ENCODE results near the gene ABLIM1. TPM values are rescaled to one million over a fixed set of nuclear protein-coding genes. Genes with fewer than 3 reads are reported as not detected.
A peak's percentile ranks its signal among the peaks of the same experiment; 100 is the strongest.

The ABLIM1 gene
- total RNA-seq, 4 donors from 2014 or later: 185 to 345 (median 304) TPM

- no peak overlapping the region for H3K4me3 ChIP-seq
- DNase-seq: no peak
- no peaks in the 10 kb centered on the region for H3K9me3 ChIP-seq
- WGBS, 2 donors: 83 to 89% methylated on average over 9 of the region's 9 CpGs
- peaks cover 12 to 47% (median 13%) of the 10 kb centered on the region in 3 donors for H3K4me1 ChIP-seq
- intact Hi-C loops (cut with DNase I): no loop called here
- peaks cover 5 to 85% (median 6%) of the 10 kb centered on the region in 3 donors for H3K36me3 ChIP-seq
- H3K27ac ChIP-seq: peak overlapping the region in 2 of 4 donors; percentile 7 to 59
- TF ChIP-seq CTCF (IDR thresholded peaks at IDR 0.05) (no peak), POLR2A (IDR thresholded peaks at IDR 0.05) (no peak)
- H3K27me3 ChIP-seq: no peaks in the 10 kb centered on the region
Observed at GRCh38 chr10:114487815-114488536, 170.1 kb downstream of the ABLIM1 start.

GRCh38 chr10:114486938-114487814 lies 170.9 kb downstream of the ABLIM1 start:
- TF ChIP-seq POLR2A (IDR thresholded peaks at IDR 0.05) (no peak), CTCF (IDR thresholded peaks at IDR 0.05) (no peak)
- Histone ChIP-seq H3K4me3 (no peak overlapping the region), H3K36me3 (peaks cover 5 to 93% (median 6%) of the 10 kb centered on the region in 3 donors), H3K4me1 (peaks cover 7 to 39% (median 7%) of the 10 kb centered on the region in 3 donors), H3K27ac (peak overlapping the region in 2 of 4 donors; percentile 59 to 67), H3K9me3 (no peaks in the 10 kb centered on the region), H3K27me3 (no peaks in the 10 kb centered on the region)
- 79 to 87% methylated on average over 10 of the region's 10 CpGs for WGBS, 2 donors
- DNase-seq: no peak
- intact Hi-C loops (cut with DNase I): no loop called here

- Histone ChIP-seq H3K27ac (peak overlapping the region in 3 of 4 donors; percentile 35 to 67 (median 59)), H3K9me3 (no peaks in the 10 kb centered on the region), H3K27me3 (no peaks in the 10 kb centered on the region), H3K4me3 (no peak overlapping the region), H3K36me3 (peaks cover 5 to 99% (median 6%) of the 10 kb centered on the region in 3 donors), H3K4me1 (peaks cover 0 to 25% (median 0%) of the 10 kb centered on the region in 3 donors)
- TF ChIP-seq CTCF (IDR thresholded peaks at IDR 0.05) (no peak), POLR2A (IDR thresholded peaks at IDR 0.05) (no peak)
- no peak for DNase-seq
- WGBS, 2 donors: 61 to 75% methylated on average over 4 to 5 of the region's 5 CpGs
- intact Hi-C loops (cut with DNase I): no loop called here
Observed at GRCh38 chr10:114485696-114486400, 172.2 kb downstream of the ABLIM1 start.

- Histone ChIP-seq H3K4me3 (no peak overlapping the region), H3K27me3 (no peaks in the 10 kb centered on the region), H3K36me3 (peaks cover 2 to 98% (median 6%) of the 10 kb centered on the region in 3 donors), H3K4me1 (peaks cover 0 to 16% (median 0%) of the 10 kb centered on the region in 3 donors), H3K27ac (peak overlapping the region in 3 of 4 donors; percentile 59 to 67 (median 60)), H3K9me3 (no peaks in the 10 kb centered on the region)
- WGBS, 2 donors: 90% methylated on average over 6 of the region's 6 CpGs
- no peak for DNase-seq
- TF ChIP-seq POLR2A (IDR thresholded peaks at IDR 0.05) (no peak), CTCF (IDR thresholded peaks at IDR 0.05) (no peak)
- intact Hi-C loops (cut with DNase I): no loop called here
Observed at GRCh38 chr10:114483575-114483974, 174.5 kb downstream of the ABLIM1 start.
